NCI-H82 (cell line): ENCODE measurements around the gene MPP1.
"Not testable (repeated sequence)": the region's sequence is repeated elsewhere in the genome, so short reads cannot be mapped to it uniquely, and the experiment has no call there.

Experiments
- DNase-seq: peaks from one replicate; lab custom pipeline; 2025; lab: John Stamatoyannopoulos, UW

MPP1 gene

DNA sequence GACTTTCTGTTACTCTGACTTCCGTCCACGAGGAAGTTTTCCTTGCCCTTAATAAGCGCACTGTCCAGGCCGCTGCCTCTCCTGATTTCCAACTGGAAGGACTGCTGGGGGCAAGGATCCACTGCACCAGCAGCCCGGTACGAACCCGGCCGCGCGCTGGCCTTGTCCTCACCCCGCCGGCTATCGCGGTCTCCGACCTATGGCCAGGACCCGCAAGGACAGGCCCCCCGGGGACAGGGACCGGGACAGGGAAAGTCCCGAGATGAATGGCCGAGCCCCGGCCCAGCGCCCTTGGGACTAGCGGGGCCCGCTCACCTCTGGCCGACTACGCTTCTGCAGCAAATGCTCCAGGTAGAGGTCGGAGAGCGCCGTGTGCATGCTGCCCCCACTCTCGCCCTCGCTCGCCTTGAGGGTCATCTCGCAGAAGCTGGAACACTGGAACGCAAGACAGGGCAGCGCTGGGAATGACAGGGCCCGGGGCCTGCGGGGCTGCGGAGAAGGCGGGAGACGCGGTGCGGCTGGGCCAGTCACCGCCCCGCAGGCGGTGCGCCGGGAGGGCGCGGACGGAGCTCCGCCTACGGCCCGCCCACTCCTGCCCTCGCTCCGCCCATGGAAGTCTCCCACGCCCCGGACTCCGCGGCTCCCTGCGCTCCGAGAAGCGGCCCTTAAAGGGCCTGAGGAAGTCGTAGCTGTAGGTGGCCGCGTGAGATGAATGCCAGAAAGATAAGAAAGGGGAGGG lies at the start of gene MPP1:
Gene MPP1, minus strand, starts transcription at position 529 of the 739 bp plus-strand sequence. Its CDS starts 112 bp downstream, at position 417.
- DNase-seq, result peak; percentile 85

DNA sequence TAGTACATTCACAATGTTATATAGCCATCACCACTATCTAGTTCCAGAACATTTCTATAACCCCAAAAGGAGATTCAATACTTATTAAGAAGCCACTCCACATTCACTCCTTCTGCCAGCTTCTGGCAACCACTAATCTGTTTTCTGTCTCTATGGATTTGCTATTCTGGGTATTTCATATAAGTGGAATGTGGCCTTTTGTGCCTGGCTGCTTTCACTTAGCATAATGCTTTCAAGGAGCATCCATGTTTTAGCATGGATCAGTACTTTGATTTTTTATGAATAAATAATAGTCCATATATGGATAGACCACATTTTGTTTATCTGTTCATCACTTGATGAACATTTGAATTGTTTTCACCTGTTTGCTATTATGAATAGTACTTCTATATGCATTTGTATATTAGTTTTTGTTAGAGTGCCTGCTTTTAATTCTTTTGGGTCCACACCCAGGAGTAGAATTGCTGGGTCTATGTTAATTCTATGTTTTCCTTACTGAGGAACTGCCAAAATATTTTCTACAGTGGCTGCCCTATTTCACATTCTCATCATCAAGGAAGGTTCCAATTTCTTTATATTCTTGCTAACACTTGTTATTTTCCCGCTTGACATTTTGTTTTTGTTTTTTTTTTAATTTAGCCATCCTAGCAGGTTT lies 45.8 kb upstream of the MPP1 start:
- no peak for DNase-seq

GRCh38 chrX:154840856-154841255 lies 35.6 kb upstream of the MPP1 start:
- DNase-seq, result peak; percentile 72

- no peak for DNase-seq
Observed at GRCh38 chrX:154836163-154836562, 30.9 kb upstream of the MPP1 start.

- no peak for DNase-seq
Observed at GRCh38 chrX:154834562-154834961, 29.3 kb upstream of the MPP1 start, which contains the start of gene SMIM9. Gene SMIM9, minus strand, starts transcription at chrX:154834662. Its CDS starts 3,806 bp downstream, at chrX:154830856.

- DNase-seq, result no peak
Observed at GRCh38 chrX:154833746-154834274, 28.5 kb upstream of the MPP1 start.

GRCh38 chrX:154829926-154830442 lies 24.7 kb upstream of the MPP1 start:
- peak; percentile 9 for DNase-seq

DNA sequence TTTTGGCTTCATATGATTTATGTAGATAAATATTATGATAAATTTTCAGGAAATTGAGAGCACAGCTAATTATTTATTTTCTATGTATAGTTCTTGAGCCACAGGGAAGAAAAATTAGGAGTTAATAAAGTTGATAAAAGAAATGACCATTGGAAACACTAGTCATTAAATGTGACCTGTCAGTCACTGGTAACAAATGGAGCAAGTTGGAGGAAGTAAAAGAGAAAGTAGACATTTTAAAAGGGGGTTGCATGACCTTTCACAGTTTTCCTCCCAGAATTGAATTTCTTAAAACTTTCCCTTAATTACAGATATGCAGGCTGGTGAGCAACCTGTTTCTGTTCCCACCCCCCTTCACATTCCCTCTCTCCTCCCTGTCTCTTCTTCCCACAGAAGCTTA lies 23.8 kb upstream of the MPP1 start:
- no peak for DNase-seq

GRCh38 chrX:154828016-154828408 lies 22.7 kb upstream of the MPP1 start:
- no peak for DNase-seq

DNA sequence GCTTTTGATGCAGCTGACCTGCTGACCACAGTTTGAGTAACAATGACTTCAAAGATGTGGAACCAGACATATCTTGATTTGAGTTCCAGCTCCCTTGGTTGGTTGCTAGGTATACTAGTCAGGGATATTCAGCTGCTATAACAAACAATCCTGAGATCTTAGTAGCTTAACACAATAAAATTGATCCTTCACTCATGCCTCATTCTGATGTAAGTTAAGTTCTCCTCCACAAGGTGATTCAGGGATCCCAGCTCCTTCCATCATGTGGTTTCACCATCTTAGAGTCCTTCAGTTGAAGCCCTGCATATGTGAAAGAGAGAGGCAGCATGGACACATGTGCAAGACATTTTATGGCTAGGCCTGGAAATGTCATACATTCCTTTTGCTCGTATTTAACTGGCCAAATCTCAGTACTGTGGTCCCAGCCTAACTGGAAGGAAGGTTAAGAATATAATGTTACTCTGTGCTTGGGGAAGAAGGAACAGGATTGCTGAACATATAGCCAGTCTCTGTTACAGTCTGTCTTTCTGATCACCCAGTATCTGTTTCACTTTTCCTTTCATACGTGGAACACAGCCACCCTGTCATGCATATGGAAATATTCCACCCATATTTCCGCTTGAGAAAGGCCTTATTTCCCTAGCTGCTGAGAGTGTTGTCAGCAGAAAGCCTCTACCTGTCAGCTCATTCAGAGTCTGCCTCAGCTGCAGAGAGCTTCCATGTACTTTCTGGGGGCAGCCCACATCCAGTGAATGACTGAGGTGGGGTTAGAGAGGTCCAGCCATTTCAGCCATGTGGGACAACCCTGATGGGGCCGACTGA lies 22.1 kb upstream of the MPP1 start:
- DNase-seq, result no peak

- DNase-seq, result not testable (repeated sequence)
Observed at GRCh38 chrX:154825586-154825985, 20.3 kb upstream of the MPP1 start.

DNA sequence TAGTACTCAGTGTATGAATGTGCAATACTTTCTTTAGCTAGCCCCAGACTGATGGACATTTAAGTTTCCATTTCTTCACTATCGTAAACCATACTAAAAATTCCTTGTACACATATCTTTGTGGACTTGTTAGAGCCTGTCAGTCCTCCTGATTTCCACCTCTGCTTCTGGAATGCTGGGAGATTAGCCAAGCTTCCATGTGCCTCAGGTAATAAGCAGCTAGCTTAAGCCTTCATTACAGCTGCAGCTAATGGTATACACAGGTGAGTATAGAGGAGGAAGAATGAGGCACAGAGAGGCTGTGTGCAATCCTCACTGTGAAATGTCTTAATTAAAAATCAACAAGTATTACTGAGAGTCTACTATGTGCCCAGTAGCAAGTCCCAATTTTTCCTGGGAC lies 19.4 kb upstream of the MPP1 start:
- DNase-seq, result peak; percentile 10

- no peak for DNase-seq
Observed at GRCh38 chrX:154822029-154822428, 16.7 kb upstream of the MPP1 start.

- DNase-seq, result no peak
Observed at GRCh38 chrX:154821523-154821922, 16.2 kb upstream of the MPP1 start.

GRCh38 chrX:154819771-154820341 lies 14.6 kb upstream of the MPP1 start:
- DNase-seq, result no peak

DNA sequence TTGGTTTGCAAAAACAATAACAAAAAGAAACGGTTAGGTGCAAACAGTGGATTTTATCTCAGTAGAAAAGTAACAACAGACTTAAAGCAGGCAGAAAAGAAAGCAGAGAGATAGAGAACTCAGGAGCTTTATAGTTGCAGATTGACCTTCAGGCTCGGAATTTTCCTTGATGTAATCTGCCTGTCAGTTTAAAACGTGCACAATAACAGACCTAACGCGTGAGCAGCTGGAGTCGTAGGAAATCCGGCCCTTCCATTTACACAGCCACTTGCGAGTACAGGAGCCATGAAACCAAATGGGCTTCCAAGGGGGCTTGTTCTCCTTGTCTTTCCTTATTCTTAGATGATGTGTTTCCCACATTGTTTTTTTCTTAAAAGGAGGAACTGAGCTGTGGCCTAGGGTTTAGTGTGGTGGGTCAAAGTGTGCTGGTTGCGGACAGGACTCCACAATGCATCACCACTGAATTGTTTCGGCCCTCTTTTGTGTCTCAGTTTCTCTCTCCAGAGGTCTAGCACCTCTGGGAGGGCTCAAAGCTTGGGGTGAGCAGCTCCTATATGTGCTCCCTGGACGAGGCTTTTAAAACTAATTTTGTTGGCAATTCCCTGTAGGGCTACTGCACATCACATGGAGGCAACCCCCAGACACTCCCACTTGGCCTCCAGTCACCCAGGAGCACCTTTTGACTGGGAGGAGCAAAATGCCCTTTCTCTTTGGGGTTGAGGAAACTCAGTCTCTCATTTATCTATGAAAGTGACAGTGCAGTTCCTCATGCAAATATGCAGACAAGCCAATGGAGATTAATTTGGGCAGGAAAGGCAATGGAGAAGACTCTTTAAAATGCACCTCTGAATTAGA lies 13.9 kb upstream of the MPP1 start:
- no peak for DNase-seq

GRCh38 chrX:154817048-154817618 lies 11.8 kb upstream of the MPP1 start:
- DNase-seq, result not testable (repeated sequence)

- not testable (repeated sequence) for DNase-seq
Observed at GRCh38 chrX:154816326-154816898, 11.1 kb upstream of the MPP1 start.

GRCh38 chrX:154815274-154815818 lies 10.1 kb upstream of the MPP1 start:
- no peak for DNase-seq

GRCh38 chrX:154813801-154814200 lies 8.5 kb upstream of the MPP1 start:
- no peak for DNase-seq
